Loucy (cell line): ENCODE results near the gene STK4.
A peak's percentile ranks its signal among the peaks of the same experiment; 100 is the strongest.

ENCODE experiments used
- H2AFZ ChIP-seq: fragments of 200-600 bp; sonication (generic); 2 replicates; pipeline ENCODE4 v1.6.0; 2016; ENCODE audit warnings: antibody characterized with exemption, mild to moderate bottlenecking, low read length, moderate library complexity
- H3F3A ChIP-seq: fragments of 200-600 bp; 2 replicates; pipeline ENCODE4 v1.6.0; 2016; ENCODE audit warnings: antibody characterized with exemption, low read depth, mild to moderate bottlenecking
- H3K27me3 ChIP-seq: fragments of 200-600 bp; sonication (generic); 2 replicates; pipeline ENCODE4 v1.6.1; 2014; ENCODE audit warnings: low read length, mild to moderate bottlenecking; ENCODE audit not compliant: insufficient read depth, poor library complexity, severe bottlenecking
- H3K36me3 ChIP-seq: fragments of 200-600 bp; sonication (generic); 2 replicates; pipeline ENCODE4 v1.6.1; 2016; ENCODE audit warnings: low read length; ENCODE audit not compliant: insufficient read depth
- H3K4me1 ChIP-seq: fragments of 200-600 bp; sonication (generic); 2 replicates; pipeline ENCODE4 v1.5.1; 2014; ENCODE audit warnings: low read length, mild to moderate bottlenecking; ENCODE audit not compliant: insufficient read depth, poor library complexity, severe bottlenecking
- H3K4me2 ChIP-seq: fragments of 200-600 bp; sonication (generic); 2 replicates; pipeline ENCODE4 v1.6.0; 2014; ENCODE audit warnings: antibody characterized with exemption, low read length, low read depth, mild to moderate bottlenecking; ENCODE audit not compliant: poor library complexity, severe bottlenecking
- H3K4me3 ChIP-seq: fragments of 200-600 bp; sonication (generic); 2 replicates; pipeline ENCODE4 v1.5.1; 2014; ENCODE audit warnings: low read length, mild to moderate bottlenecking, mixed read lengths; ENCODE audit not compliant: poor library complexity, severe bottlenecking
- H3K79me2 ChIP-seq: fragments of 200-600 bp; sonication (generic); 2 replicates; pipeline ENCODE4 v1.6.1; 2014; ENCODE audit warnings: low read length; ENCODE audit not compliant: insufficient read depth
- H3K9ac ChIP-seq: fragments of 200-600 bp; sonication (generic); 2 replicates; pipeline ENCODE4 v1.6.0; 2014; ENCODE audit warnings: mild to moderate bottlenecking, low read depth, low read length, moderate library complexity; ENCODE audit not compliant: poor library complexity, severe bottlenecking
- H3K9me2 ChIP-seq: fragments of 200-600 bp; sonication (generic); replicated peaks from 2 replicates; pipeline ENCODE4 v1.6.1; 2016; ENCODE audit warnings: low read depth, low read length, mixed read lengths
- H3K9me3 ChIP-seq: fragments of 200-600 bp; sonication (generic); 2 replicates; pipeline ENCODE4 v1.6.1; 2014; ENCODE audit warnings: mild to moderate bottlenecking, antibody characterized with exemption, low read length, low read depth; ENCODE audit not compliant: insufficient read depth
- H4K20me1 ChIP-seq: fragments of 200-600 bp; sonication (generic); 2 replicates; pipeline ENCODE4 v1.6.0; 2014; ENCODE audit warnings: antibody characterized with exemption, low read length, mild to moderate bottlenecking; ENCODE audit not compliant: insufficient read depth, poor library complexity, severe bottlenecking
- CTCF ChIP-seq: fragments of 200-600 bp; sonication (generic); conservative IDR thresholded peaks from 2 replicates; pipeline ENCODE4 v1.5.1; 2014; ENCODE audit warnings: mild to moderate bottlenecking, antibody characterized with exemption, low read length
- EZH2phosphoT487 ChIP-seq: fragments of 200-600 bp; IDR thresholded peaks from 2 replicates; pipeline ENCODE4 v1.6.1; 2018; ENCODE audit warnings: antibody characterized with exemption, mild to moderate bottlenecking, moderate library complexity, borderline replicate concordance

STK4 gene

DNA sequence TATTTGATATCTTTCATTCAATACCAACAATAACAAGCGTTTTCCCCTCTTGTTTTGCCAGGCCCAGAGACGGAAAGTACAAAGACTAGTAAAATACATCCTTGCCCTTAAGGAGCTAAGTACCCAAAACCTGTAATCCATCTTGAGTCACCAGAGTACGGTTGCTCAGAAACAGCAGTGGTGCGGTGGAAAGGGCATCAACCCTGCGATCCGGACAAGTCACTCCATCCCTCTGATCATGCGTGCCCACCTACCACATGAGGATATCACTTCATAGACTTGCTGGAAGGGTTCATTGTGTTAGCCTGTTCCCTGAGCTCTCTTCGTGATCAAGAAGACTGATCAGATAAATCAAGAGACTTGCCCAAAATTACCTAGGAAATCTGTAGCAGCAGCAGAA, 8.0 kb upstream of the STK4 start:
- no peaks in the 10 kb centered on the region for H3K27me3 ChIP-seq
- peaks cover 48% of the 10 kb centered on the region for H3K79me2 ChIP-seq
- peaks cover 33% of the 10 kb centered on the region for H3K36me3 ChIP-seq
- H3K9ac ChIP-seq: peak overlapping the region; percentile 83
- no peaks in the 10 kb centered on the region for H3K9me3 ChIP-seq
- no peaks in the 10 kb centered on the region for H3K9me2 ChIP-seq
- peak overlapping the region; percentile 88 for H3K4me3 ChIP-seq
- peaks cover 16% of the 10 kb centered on the region for H4K20me1 ChIP-seq
- TF ChIP-seq EZH2phosphoT487 (no peak), CTCF (no peak)
- peaks cover 45% of the 10 kb centered on the region for H3K4me1 ChIP-seq
- no peak overlapping the region for H2AFZ ChIP-seq
- peak overlapping the region; percentile 88 for H3K4me2 ChIP-seq
- H3F3A ChIP-seq: no peaks in the 10 kb centered on the region

GRCh38 chr20:44959082-44959637, 7.2 kb upstream of the STK4 start:
- H3K79me2 ChIP-seq: peaks cover 48% of the 10 kb centered on the region
- TF ChIP-seq CTCF (no peak), EZH2phosphoT487 (no peak)
- H3K4me1 ChIP-seq: peaks cover 45% of the 10 kb centered on the region
- no peaks in the 10 kb centered on the region for H3K27me3 ChIP-seq
- H3F3A ChIP-seq: no peaks in the 10 kb centered on the region
- H3K9me2 ChIP-seq: no peaks in the 10 kb centered on the region
- no peaks in the 10 kb centered on the region for H3K9me3 ChIP-seq
- H3K9ac ChIP-seq: peak overlapping the region; percentile 83
- H4K20me1 ChIP-seq: peaks cover 16% of the 10 kb centered on the region
- peaks cover 24% of the 10 kb centered on the region for H3K36me3 ChIP-seq
- peak overlapping the region; percentile 88 for H3K4me2 ChIP-seq
- no peak overlapping the region for H2AFZ ChIP-seq
- peak overlapping the region; percentile 88 for H3K4me3 ChIP-seq

GRCh38 chr20:44959638-44960102, 6.6 kb upstream of the STK4 start:
- Histone ChIP-seq H2AFZ (peak overlapping the region; percentile 61), H3K4me1 (peaks cover 45% of the 10 kb centered on the region)

More at GRCh38 chr20:44959638-44960102, 6.6 kb upstream of the STK4 start:
- Histone ChIP-seq H4K20me1 (peaks cover 16% of the 10 kb centered on the region), H3K27me3 (no peaks in the 10 kb centered on the region), H3K4me2 (peak overlapping the region; percentile 88), H3K9me3 (no peaks in the 10 kb centered on the region), H3F3A (no peaks in the 10 kb centered on the region), H3K4me3 (peak overlapping the region; percentile 88), H3K9ac (peak overlapping the region; percentile 83), H3K9me2 (no peaks in the 10 kb centered on the region), H3K79me2 (peaks cover 48% of the 10 kb centered on the region), H3K36me3 (peaks cover 19% of the 10 kb centered on the region)
- TF ChIP-seq EZH2phosphoT487: no peak
- peak; percentile 31 for TF ChIP-seq CTCF
